GM20000 (cell line): ENCODE results near the gene FRAS1.

Experiments used
- DNase-seq: peaks from one replicate; pipeline ENCODE4 v3.0.0; 2012; ENCODE audit warnings: low spot score
- TF ChIP-seq, protein P1 (sequence below): IDR thresholded peaks from 2 replicates; pipeline ENCODE4 v1.5.1; 2012; ENCODE audit warnings: mild to moderate bottlenecking, control low read depth; ENCODE audit errors: extremely low read depth, missing control alignments

The FRAS1 gene

DNA sequence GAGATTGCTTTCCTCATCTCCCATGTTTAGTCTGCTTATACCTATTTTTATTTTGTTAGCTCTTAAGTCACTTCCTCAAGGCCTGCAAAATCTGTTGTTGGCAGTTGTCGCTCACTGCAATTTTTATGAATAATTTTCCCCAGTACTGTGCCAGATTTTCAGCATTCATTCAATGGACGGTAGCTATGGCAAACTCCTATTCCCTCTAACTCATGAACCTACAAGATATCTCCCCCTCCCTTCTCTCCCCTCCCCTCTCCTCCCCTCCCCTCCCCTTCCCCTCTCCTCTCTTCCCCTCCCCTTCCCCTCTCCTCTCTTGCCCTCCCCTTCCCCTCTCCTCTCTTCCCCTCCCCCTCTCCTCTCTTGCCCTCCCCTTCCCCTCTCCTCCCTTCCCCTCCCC, 160.4 kb downstream of the FRAS1 start:
- TF ChIP-seq, protein P1, sequence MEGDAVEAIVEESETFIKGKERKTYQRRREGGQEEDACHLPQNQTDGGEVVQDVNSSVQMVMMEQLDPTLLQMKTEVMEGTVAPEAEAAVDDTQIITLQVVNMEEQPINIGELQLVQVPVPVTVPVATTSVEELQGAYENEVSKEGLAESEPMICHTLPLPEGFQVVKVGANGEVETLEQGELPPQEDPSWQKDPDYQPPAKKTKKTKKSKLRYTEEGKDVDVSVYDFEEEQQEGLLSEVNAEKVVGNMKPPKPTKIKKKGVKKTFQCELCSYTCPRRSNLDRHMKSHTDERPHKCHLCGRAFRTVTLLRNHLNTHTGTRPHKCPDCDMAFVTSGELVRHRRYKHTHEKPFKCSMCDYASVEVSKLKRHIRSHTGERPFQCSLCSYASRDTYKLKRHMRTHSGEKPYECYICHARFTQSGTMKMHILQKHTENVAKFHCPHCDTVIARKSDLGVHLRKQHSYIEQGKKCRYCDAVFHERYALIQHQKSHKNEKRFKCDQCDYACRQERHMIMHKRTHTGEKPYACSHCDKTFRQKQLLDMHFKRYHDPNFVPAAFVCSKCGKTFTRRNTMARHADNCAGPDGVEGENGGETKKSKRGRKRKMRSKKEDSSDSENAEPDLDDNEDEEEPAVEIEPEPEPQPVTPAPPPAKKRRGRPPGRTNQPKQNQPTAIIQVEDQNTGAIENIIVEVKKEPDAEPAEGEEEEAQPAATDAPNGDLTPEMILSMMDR = no peak
- DNase-seq = no peak

DNA sequence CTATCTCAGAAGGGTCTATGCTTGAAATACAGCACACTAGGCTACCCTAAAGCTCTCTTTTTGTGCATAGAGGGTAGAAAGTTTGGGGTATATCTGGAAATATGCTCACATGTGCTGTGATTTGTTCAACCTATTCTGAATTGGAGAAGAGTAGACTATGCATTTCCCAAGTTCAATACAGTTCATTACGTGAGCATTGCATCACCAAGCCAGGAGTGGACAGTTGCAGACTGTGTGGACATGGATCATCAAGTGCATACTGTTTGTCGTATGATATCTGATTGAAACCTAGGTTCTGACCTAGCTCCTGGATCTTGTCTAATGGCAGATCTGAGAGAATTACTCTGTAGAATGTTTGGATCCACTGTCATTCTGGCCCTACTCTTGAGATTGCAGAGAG, 161.1 kb downstream of the FRAS1 start:
- DNase-seq = no peak
- TF ChIP-seq, protein P1 = no peak

DNA sequence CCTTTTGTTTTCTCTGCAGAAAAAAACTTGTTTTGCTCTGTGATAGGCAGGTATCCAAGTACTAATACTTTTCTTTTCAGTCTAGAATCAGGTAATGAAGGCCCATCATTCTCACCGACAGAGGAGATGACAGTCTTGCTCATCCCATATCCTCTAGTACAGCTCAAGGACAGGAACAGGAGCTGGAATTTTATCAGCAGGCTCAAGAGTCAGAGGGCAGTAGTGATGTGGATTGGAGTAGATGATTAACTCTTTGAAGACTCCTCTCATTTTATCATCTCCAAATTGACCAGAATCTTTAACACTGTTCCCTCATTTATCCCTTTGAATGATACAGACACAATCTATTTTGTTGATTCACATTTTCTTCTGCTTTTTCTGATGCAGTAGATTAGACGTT, 162.7 kb downstream of the FRAS1 start:
- TF ChIP-seq, protein P1 = no peak
- DNase-seq = no peak

DNA sequence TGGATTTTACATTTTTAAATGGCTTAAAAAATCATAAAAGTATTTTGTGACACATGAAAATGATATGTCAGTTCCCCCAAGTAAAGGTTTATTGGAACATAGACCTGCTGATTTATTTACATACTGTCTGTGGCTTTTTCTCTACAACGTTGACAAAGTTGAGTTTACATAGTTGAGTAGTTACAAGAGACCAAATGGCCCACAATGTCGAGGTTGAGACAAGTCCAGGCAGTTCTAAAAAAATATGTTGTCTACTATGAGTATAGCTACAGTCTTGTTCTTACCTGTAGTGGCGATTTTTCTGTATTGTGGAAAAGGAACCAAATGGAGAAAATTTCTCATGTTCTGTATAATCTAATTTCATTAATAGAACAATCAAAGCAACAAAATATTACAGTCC, 163.2 kb downstream of the FRAS1 start:
- TF ChIP-seq, protein P1 = no peak
- DNase-seq = no peak

DNA sequence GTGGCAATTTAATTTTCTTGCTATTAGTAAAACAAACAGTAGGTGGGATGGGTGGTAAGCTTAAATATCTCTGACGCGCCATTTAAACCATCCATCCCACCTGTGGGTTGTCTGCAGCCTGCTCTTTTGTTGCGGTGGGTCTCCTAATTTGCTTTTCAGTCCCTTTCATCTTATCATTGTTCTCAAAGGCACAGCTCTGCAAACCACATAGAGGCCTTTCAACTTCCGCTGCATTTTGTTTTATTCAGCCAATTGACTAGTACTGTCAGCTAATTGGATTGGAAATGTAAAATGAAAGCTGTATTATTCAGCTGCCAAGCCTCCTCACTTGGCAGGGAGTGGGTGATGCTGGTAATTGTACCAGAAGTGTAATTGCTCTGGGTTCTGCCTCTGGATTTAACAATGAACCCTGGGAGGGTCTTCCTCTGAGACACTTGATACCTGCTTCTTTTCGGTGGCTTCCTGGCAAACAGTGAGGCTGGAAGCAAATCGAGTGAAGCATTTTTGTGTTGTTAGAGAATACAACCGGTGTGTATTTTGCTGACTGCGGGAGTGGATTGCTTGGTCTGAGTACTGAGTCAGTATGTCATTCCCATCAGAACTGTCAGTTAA, 165.6 kb downstream of the FRAS1 start:
- no peak for DNase-seq
- TF ChIP-seq, protein P1 = no peak

DNA sequence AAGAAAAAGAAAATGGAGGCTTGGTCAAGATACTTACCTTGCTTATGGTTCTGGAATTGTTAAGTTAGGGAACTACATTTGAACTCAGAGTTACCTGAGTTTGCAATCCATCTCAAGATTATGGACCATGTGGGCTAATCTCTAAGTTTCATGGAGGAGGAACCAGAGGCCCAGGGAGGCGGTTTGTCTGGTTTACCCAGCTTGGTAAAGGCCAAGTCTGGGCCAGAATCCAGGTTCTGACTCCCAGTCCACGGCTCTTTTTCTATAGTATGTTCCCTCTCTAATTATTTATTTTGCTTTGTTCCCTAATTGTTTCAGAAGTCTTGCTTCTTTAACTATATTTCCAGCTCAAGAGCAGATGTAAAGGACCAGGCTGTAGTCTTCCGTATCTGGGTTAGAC, 168.1 kb downstream of the FRAS1 start:
- TF ChIP-seq, protein P1 = no peak
- no peak for DNase-seq

DNA sequence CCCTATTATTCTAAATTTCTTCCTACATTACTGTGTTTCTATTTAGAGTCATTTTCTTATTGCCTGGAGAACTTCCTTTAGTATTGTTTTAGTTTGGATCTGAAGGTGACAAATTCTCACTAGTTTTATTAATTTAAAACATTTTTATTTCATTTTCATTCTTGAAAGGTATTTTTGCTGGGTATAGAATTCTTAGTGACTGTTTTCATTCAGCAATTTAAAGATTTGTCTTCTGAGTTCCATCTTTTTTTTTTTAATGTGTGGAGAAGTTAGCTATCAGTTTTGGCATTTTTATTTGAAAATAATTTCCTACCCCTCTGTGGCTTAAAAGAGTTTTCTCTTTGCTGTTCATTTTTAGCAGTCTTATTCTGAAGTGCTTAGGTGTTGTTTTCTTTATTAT, 169.2 kb downstream of the FRAS1 start:
- TF ChIP-seq, protein P1 = no peak
- no peak for DNase-seq
